ENCODE measurements around the gene SECISBP2L.

Gene SECISBP2L

GRCh38 chr15:49044766-49045606 is 1.3 kb downstream of the SECISBP2L start:
- TF ChIP-seq POLR2AphosphoS5 (IDR thresholded peaks at IDR 0.05; ENCODE audit: low read depth, low read length) (no peak), SIN3A (IDR thresholded peaks at IDR 0.05; ENCODE audit: borderline replicate concordance, insufficient read depth, low read length) (no peak)

- TF ChIP-seq TAF1 (IDR thresholded peaks at IDR 0.05; ENCODE audit: borderline replicate concordance, insufficient read depth, low read length) (no peak), SIN3A (IDR thresholded peaks at IDR 0.05; ENCODE audit: borderline replicate concordance, insufficient read depth, low read length) (no peak), FOXP2 (optimal IDR thresholded peaks at IDR 0.05; ENCODE audit: borderline replicate concordance, extremely low read depth, extremely low read length, insufficient read depth) (no peak), POLR2AphosphoS5 (IDR thresholded peaks at IDR 0.05; ENCODE audit: low read depth, low read length) (no peak), REST (IDR thresholded peaks at IDR 0.05; ENCODE audit: insufficient read depth in 1 of 2, low read depth in 2 of 2, low read length in 2 of 2) (no peak)
These were observed 2.2 kb downstream of the SECISBP2L start for GRCh38 chr15:49044002-49044401.

GRCh38 chr15:49042165-49042564 is 4.1 kb downstream of the SECISBP2L start:
- TF ChIP-seq SIN3A (IDR thresholded peaks at IDR 0.05; ENCODE audit: borderline replicate concordance, insufficient read depth, low read length): no peak
- TF ChIP-seq REST (IDR thresholded peaks at IDR 0.05; ENCODE audit: insufficient read depth in 1 of 2, low read depth in 2 of 2, low read length in 2 of 2): no peak
- no peak for TF ChIP-seq POLR2AphosphoS5 (IDR thresholded peaks at IDR 0.05; ENCODE audit: low read depth, low read length)
- TF ChIP-seq TAF1 (IDR thresholded peaks at IDR 0.05; ENCODE audit: borderline replicate concordance, insufficient read depth, low read length): no peak
- no peak for TF ChIP-seq FOXP2 (optimal IDR thresholded peaks at IDR 0.05; ENCODE audit: borderline replicate concordance, extremely low read depth, extremely low read length, insufficient read depth)

- TF ChIP-seq REST (IDR thresholded peaks at IDR 0.05; ENCODE audit: insufficient read depth in 1 of 2, low read depth in 2 of 2, low read length in 2 of 2) (no peak), SIN3A (IDR thresholded peaks at IDR 0.05; ENCODE audit: borderline replicate concordance, insufficient read depth, low read length) (no peak), POLR2AphosphoS5 (IDR thresholded peaks at IDR 0.05; ENCODE audit: low read depth, low read length) (no peak)
These were observed 4.8 kb downstream of the SECISBP2L start for GRCh38 chr15:49041426-49041825.

- TF ChIP-seq FOXP2 (optimal IDR thresholded peaks at IDR 0.05; ENCODE audit: borderline replicate concordance, extremely low read depth, extremely low read length, insufficient read depth): no peak
- TF ChIP-seq SIN3A (IDR thresholded peaks at IDR 0.05; ENCODE audit: borderline replicate concordance, insufficient read depth, low read length): no peak
- TF ChIP-seq TAF1 (IDR thresholded peaks at IDR 0.05; ENCODE audit: borderline replicate concordance, insufficient read depth, low read length): no peak
- TF ChIP-seq POLR2AphosphoS5 (IDR thresholded peaks at IDR 0.05; ENCODE audit: low read depth, low read length): no peak
- no peak for TF ChIP-seq REST (IDR thresholded peaks at IDR 0.05; ENCODE audit: insufficient read depth in 1 of 2, low read depth in 2 of 2, low read length in 2 of 2)
These were observed 6.1 kb downstream of the SECISBP2L start for GRCh38 chr15:49040151-49040550.
